ENCODE results near the gene STARD7.
"Not testable (repeated sequence)": the region's sequence is repeated elsewhere in the genome, so short reads cannot be mapped to it uniquely, and the experiment has no call there.

STARD7 gene

GRCh38 chr2:96148410-96149217 is 60.0 kb downstream of the STARD7 start:
- DNase-seq (ENCODE audit: low read depth in 2 of 2): peak; percentile 96 to 97

GRCh38 chr2:96147593-96148201 is 60.9 kb downstream of the STARD7 start:
- no peak for DNase-seq (ENCODE audit: low read depth in 2 of 2)

GRCh38 chr2:96146881-96147592 is 61.6 kb downstream of the STARD7 start:
- DNase-seq (ENCODE audit: low read depth in 2 of 2): no peak

DNA sequence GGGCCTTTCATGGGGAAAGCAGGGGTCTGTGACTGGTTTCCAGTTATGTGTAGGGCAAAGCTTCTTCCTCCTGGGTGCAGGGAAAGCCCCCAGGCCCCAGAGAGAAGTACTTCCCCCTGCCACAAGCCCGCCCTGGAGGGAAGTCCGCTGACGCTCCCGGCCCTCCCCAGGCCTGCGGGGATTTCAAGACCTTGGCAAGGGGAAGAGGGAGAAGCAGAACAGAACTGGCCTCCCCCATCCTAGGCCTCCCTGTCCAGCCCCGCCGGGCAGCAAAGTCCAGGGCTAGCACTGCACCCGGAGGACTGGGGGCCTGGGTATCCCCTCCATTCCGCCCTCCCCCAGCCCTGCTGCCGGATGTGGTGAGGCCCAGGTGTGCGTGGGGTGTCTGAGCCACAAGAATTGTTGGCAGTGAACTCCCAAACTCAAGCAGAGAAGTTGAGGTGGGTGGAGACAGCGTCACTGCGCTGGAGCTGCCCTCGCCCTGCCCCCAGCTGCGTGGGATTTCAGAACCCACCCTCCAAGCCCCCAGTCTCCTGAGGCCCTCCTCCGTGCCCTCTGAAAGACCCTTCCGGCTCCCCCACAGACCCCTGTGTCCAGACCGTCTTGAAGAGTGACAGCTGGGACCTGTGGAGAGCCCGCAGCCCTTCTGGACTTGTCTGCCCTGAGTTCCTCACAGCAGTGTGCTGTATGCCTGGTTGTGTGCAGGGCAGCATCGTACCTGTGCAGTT is 62.3 kb downstream of the STARD7 start:
- DNase-seq (ENCODE audit: low read depth in 2 of 2): peak; percentile 81 to 88

GRCh38 chr2:96145848-96146152 is 62.8 kb downstream of the STARD7 start:
- peak in 1 of 2 experiments; percentile 34 for DNase-seq (ENCODE audit: low read depth in 2 of 2)

DNA sequence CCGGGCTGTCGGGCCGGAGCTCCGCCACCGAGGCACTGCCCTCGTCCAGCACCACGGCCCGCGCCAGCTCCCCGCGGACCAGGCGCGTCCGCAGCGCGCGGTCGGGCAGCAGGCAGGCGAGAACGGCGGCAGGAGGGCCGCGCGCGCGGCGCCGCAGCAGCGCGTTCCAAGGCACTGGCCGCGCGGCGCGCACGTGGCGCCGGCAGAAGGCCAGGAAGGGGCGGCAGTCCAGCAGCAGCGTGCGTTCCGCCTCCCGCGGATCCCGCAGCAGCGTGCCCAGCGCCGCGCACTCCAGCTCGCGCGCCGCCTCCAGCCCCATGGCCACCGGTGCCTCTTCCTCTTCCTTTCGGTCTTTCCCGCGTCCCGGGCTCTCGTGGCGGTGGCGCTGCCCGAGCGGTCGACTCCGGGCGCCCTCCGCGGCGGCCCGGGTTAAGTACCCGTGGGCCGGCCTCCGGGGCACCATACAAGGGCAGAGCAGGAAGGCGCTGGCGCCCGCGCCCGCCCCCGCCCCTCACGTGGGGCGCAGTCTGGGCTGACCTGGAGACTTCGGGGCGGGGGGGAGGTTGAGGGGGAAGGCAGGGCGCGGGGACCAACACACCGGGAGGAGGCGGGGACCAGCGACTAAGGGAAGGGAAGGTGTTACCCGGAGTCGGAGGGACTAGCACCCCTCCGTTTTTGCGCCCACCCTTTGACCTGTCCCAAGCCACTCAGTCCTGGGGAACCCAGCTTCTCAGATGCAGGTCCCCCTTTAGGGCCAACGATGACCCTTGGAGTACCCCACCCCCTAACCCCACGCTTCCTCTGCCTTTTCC is 63.4 kb downstream of the STARD7 start, which contains the start of gene DUSP2:
DUSP2 (minus strand) TSS at position 405 of the 812 bp plus-strand sequence; CDS start at position 319, 86 bp downstream.
- DNase-seq (ENCODE audit: low read depth in 2 of 2): peak; percentile 91 to 92

GRCh38 chr2:96144481-96145035 is 64.1 kb downstream of the STARD7 start:
- peak in 1 of 2 experiments; percentile 48 for DNase-seq (ENCODE audit: low read depth in 2 of 2)

- DNase-seq (ENCODE audit: low read depth in 2 of 2): peak in 1 of 2 experiments; percentile 36
Measured at GRCh38 chr2:96143848-96144480, 64.7 kb downstream of the STARD7 start.

GRCh38 chr2:96143231-96143847 is 65.3 kb downstream of the STARD7 start:
- DNase-seq (ENCODE audit: low read depth in 2 of 2): peak in 1 of 2 experiments; percentile 34

- DNase-seq (ENCODE audit: low read depth in 2 of 2): peak in 1 of 2 experiments; percentile 81
Measured at GRCh38 chr2:96142217-96143113, 66.2 kb downstream of the STARD7 start.

- not testable (repeated sequence) for DNase-seq (ENCODE audit: low read depth in 2 of 2)
Measured at GRCh38 chr2:96141624-96141967, 67.0 kb downstream of the STARD7 start.

GRCh38 chr2:96140941-96141623 is 67.5 kb downstream of the STARD7 start:
- DNase-seq (ENCODE audit: low read depth in 2 of 2): no peak

DNA sequence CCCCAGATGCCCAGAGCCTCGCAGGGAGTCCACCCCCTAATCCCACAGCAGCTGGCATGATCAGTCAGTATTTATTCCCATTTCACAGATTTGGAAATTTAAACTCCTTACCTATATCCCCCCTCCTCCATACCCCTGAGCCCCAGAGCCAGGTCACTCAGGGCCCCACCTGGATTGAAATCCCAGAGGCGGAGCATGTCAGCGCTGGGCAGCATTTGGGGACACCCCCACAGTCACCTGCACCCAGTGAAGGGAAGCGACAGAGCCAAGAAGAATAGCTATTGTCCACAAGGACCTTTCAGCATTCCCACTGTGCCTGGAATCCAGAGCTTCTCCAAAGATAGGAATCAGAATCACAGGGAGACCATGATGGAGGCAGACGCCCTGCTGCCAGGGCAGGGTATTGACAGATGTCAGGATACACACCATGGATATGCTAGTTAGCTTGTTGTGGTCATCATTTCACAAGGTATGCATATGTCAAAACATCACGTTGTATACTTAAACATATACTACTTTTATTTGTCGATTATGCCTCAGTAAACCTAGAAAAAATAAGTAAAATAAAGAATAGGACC is 69.4 kb downstream of the STARD7 start:
- no peak for DNase-seq (ENCODE audit: low read depth in 2 of 2)

DNA sequence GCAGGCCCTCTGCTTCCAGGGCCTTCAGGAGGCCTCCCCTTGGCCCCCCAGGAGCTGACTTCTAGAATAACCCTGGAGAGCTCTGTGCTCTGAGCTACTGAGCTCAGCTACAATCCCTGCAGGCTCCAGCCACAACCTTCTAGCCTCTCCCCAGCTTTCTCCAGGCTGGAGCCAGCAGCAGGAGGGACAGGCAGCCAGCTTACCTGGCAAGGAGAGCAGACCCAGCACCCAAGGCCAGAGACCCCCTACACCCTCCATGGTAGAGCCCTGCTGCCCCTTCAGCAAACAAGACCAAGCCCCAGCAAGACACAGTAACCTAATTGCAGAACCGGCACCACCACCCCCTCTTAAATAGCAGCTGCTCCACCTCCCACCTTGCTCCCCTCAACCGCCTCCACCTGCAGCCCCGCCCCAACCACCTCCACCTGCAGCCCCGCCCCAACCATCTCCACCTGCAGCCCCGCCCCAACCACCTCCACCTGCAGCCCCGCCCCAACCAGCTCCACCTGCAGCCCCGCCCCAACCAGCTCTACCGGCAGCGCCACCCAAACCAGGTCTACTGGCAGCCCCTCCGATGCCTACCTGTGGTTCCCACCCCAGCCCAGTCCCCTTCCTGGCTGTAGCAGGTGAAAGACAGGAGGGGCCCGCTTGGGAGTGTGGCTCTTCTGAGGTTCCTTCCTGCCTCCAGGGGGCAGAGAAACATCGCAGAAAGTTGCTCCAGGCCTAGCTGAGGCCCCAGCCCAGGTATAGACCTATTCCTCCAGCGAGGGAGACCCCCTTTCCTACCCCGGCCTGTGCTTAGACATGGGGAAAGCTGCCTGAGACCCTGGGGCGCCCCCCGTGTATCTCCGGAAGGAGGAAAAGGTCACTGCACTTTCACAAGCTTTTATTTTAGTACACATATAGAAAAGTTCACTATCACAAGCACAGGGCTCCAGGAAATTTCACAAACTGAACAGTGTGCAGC is 70.2 kb downstream of the STARD7 start, which contains the start of gene ASTL:
ASTL (minus strand) TSS at position 324 of the 967 bp plus-strand sequence; CDS start at position 258, 66 bp downstream.
- DNase-seq (ENCODE audit: low read depth in 2 of 2): peak in 1 of 2 experiments; percentile 47

DNA sequence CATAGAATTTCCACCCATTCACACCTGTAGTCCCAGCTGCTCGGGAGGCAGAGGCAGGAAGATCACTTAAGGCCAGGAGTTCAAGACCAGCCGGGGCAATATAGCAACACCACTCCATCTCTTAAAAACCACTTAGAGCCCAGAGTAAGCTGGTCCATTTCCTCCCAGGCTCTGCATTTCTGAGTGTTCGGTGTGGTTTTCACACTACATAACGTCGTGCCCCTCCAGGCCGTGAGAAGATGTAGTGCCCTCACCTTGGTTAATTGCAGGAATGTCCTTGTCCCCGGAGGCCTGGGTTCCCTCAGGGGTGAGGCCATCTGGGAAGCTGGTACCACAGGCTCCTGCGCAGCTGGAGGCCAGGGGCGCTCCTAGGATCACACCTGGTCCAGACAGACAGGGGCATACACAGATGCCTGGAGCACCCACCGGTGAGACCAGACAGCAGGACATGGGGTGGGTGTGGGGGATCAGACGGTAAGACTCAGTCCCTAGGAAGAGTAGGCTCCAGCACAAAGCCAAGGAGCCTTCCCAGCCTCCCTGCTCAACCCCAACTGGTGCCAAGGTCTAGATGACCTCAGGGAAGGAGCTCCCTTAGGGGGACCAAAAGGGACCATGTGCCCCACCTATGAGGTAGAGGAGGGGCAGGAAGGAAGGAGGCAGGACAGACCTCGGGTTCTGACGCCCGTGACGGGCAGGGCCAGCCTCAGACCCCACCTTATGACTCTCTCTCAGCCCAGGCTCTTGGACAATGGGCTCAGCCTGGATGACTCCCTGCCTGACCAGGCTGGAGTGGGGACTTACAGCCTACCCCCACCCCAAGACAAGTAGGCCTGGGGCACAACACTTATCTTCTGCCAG is 71.1 kb downstream of the STARD7 start:
- no peak for DNase-seq (ENCODE audit: low read depth in 2 of 2)

All from stimulated activated CD4-positive, alpha-beta T cell treated with anti-CD3 and anti-CD28 coated beads, Interleukin-12 subunit alpha, Interleukin-12 subunit beta, amount 100 ng/mL, for 24 hours (primary cell).